HEK293 (cell line): ENCODE results near the gene ARMC7.
A peak's percentile ranks its signal among the peaks of the same experiment; 100 is the strongest.

Experiments
- ATF2 ChIP-seq: fragments of 450-650 bp; formaldehyde crosslinking; IDR thresholded peaks from 2 replicates; pipeline ENCODE4 v1.5.1; 2016; ENCODE audit warnings: missing biosample characterization, missing genetic modification characterization, low read depth
- EGR2 ChIP-seq: fragments of 450-650 bp; formaldehyde crosslinking; IDR thresholded peaks from 2 replicates; pipeline ENCODE4 v1.5.1; 2016; ENCODE audit warnings: low read depth, missing biosample characterization, missing genetic modification characterization
- FEZF1 ChIP-seq: fragments of 450-650 bp; formaldehyde crosslinking; IDR thresholded peaks from 2 replicates; pipeline ENCODE4 v1.5.1; 2016; ENCODE audit warnings: missing biosample characterization, missing genetic modification characterization
- GLIS1 ChIP-seq: fragments of 450-650 bp; formaldehyde crosslinking; IDR thresholded peaks from 2 replicates; pipeline ENCODE4 v1.5.1; 2016; ENCODE audit warnings: missing biosample characterization, missing genetic modification characterization
- IKZF3 ChIP-seq: fragments of 450-650 bp; IDR thresholded peaks from 2 replicates; pipeline ENCODE4 v1.5.0; 2018; ENCODE audit warnings: missing biosample characterization, mild to moderate bottlenecking, missing genetic modification characterization, moderate library complexity
- KLF1 ChIP-seq: fragments of 450-650 bp; formaldehyde crosslinking; IDR thresholded peaks from 2 replicates; pipeline ENCODE4 v1.5.1; 2016; ENCODE audit warnings: missing biosample characterization, missing genetic modification characterization
- KLF17 ChIP-seq: fragments of 450-650 bp; formaldehyde crosslinking; IDR thresholded peaks from 2 replicates; pipeline ENCODE4 v1.5.1; 2016; ENCODE audit warnings: missing biosample characterization, missing genetic modification characterization
- KLF8 ChIP-seq: fragments of 450-650 bp; formaldehyde crosslinking; IDR thresholded peaks from 2 replicates; pipeline ENCODE4 v1.5.1; 2016; ENCODE audit warnings: missing biosample characterization, missing genetic modification characterization
- KLF9 ChIP-seq: fragments of 450-650 bp; formaldehyde crosslinking; IDR thresholded peaks from 2 replicates; pipeline ENCODE4 v1.5.1; 2016; ENCODE audit warnings: missing biosample characterization, missing genetic modification characterization, low read depth
- PATZ1 ChIP-seq: fragments of 450-650 bp; formaldehyde crosslinking; IDR thresholded peaks from 2 replicates; pipeline ENCODE4 v1.5.1; 2016; ENCODE audit warnings: missing biosample characterization, missing genetic modification characterization
- SP7 ChIP-seq: fragments of 450-650 bp; formaldehyde crosslinking; IDR thresholded peaks from 2 replicates; pipeline ENCODE4 v1.5.1; 2016; ENCODE audit warnings: missing biosample characterization, missing genetic modification characterization
- WT1 ChIP-seq: fragments of 450-650 bp; formaldehyde crosslinking; IDR thresholded peaks from 2 replicates; pipeline ENCODE4 v1.5.1; 2016; ENCODE audit warnings: missing biosample characterization, missing genetic modification characterization
- ZBTB17 ChIP-seq: fragments of 450-650 bp; formaldehyde crosslinking; IDR thresholded peaks from 2 replicates; pipeline ENCODE4 v1.5.1; 2016; ENCODE audit warnings: missing biosample characterization, missing genetic modification characterization
- ZEB2 ChIP-seq: fragments of 450-650 bp; formaldehyde crosslinking; IDR thresholded peaks from 2 replicates; pipeline ENCODE4 v1.5.1; 2016; ENCODE audit warnings: missing biosample characterization, missing genetic modification characterization
- ZNF140 ChIP-seq: fragments of 450-650 bp; formaldehyde crosslinking; IDR thresholded peaks from 2 replicates; pipeline ENCODE4 v1.5.1; 2016; ENCODE audit warnings: missing biosample characterization, missing genetic modification characterization
- ZNF157 ChIP-seq: fragments of 450-650 bp; formaldehyde crosslinking; IDR thresholded peaks from 2 replicates; pipeline ENCODE4 v1.5.1; 2016; ENCODE audit warnings: missing biosample characterization, missing genetic modification characterization
- ZNF211 ChIP-seq: fragments of 450-650 bp; formaldehyde crosslinking; IDR thresholded peaks from 2 replicates; pipeline ENCODE4 v1.5.1; 2016; ENCODE audit warnings: low read depth, missing biosample characterization, missing genetic modification characterization
- ZNF24 ChIP-seq: fragments of 450-650 bp; formaldehyde crosslinking; IDR thresholded peaks from 2 replicates; pipeline ENCODE4 v1.5.1; 2016; ENCODE audit warnings: missing biosample characterization, missing genetic modification characterization
- ZNF366 ChIP-seq: fragments of 450-650 bp; formaldehyde crosslinking; conservative IDR thresholded peaks from 2 replicates; pipeline ENCODE4 v1.5.1; 2016; ENCODE audit warnings: missing biosample characterization, missing genetic modification characterization
- ZNF394 ChIP-seq: fragments of 450-650 bp; formaldehyde crosslinking; IDR thresholded peaks from 2 replicates; pipeline ENCODE4 v1.5.1; 2016; ENCODE audit warnings: missing biosample characterization, missing genetic modification characterization, mild to moderate bottlenecking, moderate library complexity, borderline replicate concordance
- ZNF398 ChIP-seq: fragments of 450-650 bp; formaldehyde crosslinking; IDR thresholded peaks from 2 replicates; pipeline ENCODE4 v1.5.1; 2017; ENCODE audit warnings: missing biosample characterization, missing genetic modification characterization
- ZSCAN16 ChIP-seq: fragments of 450-650 bp; formaldehyde crosslinking; IDR thresholded peaks from 2 replicates; pipeline ENCODE4 v1.5.1; 2016; ENCODE audit warnings: missing biosample characterization, missing genetic modification characterization
- TF ChIP-seq, protein P1 (sequence below): fragments of 450-650 bp; formaldehyde crosslinking; IDR thresholded peaks from 2 replicates; pipeline ENCODE4 v1.5.1; 2016; ENCODE audit warnings: missing biosample characterization, missing genetic modification characterization
- TF ChIP-seq, protein P2 (sequence below): fragments of 450-650 bp; formaldehyde crosslinking; IDR thresholded peaks from 2 replicates; pipeline ENCODE4 v1.5.1; 2016; ENCODE audit warnings: missing biosample characterization, missing genetic modification characterization, low read depth
- TF ChIP-seq, protein P3 (sequence below): fragments of 450-650 bp; formaldehyde crosslinking; conservative IDR thresholded peaks from 2 replicates; pipeline ENCODE4 v1.5.1; 2016; ENCODE audit warnings: low read depth, missing biosample characterization, missing genetic modification characterization

The ARMC7 gene

GRCh38 chr17:75124041-75124818, 14.5 kb downstream of the ARMC7 start (continued):
- TF ChIP-seq WT1 (tag by site-specific recombination): no peak
- no peak for TF ChIP-seq FEZF1 (tag by site-specific recombination)
- TF ChIP-seq ZEB2 (tag by site-specific recombination): 0 out of 2 replicates have a peak, but pooled peaks have one; percentile 25
- TF ChIP-seq ZNF24 (tag by site-specific recombination): peak; percentile 17; the same call in 1 of the 2 replicates
- TF ChIP-seq KLF8 (tag by site-specific recombination): 0 out of 2 replicates have a peak, but pooled peaks have one; percentile 44
- TF ChIP-seq EGR2: no peak
- TF ChIP-seq KLF17 (tag by site-specific recombination): peak; percentile 98
- TF ChIP-seq IKZF3 (tag by site-specific recombination): 0 out of 2 replicates have a peak, but pooled peaks have one; percentile 34
- TF ChIP-seq KLF9: no peak
- TF ChIP-seq SP7 (tag by site-specific recombination): peak; percentile 59
- TF ChIP-seq ATF2: no peak
- no peak for TF ChIP-seq ZNF211 (tag by site-specific recombination)
- TF ChIP-seq ZNF157: no peak
- TF ChIP-seq GLIS1: 0 out of 2 replicates have a peak, but pooled peaks have one; percentile 14
- no peak for TF ChIP-seq ZNF140 (tag by site-specific recombination)
- TF ChIP-seq, protein P1, sequence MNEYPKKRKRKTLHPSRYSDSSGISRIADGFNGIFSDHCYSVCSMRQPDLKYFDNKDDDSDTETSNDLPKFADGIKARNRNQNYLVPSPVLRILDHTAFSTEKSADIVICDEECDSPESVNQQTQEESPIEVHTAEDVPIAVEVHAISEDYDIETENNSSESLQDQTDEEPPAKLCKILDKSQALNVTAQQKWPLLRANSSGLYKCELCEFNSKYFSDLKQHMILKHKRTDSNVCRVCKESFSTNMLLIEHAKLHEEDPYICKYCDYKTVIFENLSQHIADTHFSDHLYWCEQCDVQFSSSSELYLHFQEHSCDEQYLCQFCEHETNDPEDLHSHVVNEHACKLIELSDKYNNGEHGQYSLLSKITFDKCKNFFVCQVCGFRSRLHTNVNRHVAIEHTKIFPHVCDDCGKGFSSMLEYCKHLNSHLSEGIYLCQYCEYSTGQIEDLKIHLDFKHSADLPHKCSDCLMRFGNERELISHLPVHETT (tag by site-specific recombination): 0 out of 2 replicates have a peak, but pooled peaks have one; percentile 21
- TF ChIP-seq ZSCAN16 (tag by site-specific recombination): no peak
- no peak for TF ChIP-seq ZNF394 (tag by site-specific recombination)
- peak; percentile 100 for TF ChIP-seq KLF1 (tag by site-specific recombination)
- peak; percentile 79 for TF ChIP-seq ZNF398 (tag by site-specific recombination)
- no peak for TF ChIP-seq ZBTB17 (tag by site-specific recombination)
- TF ChIP-seq PATZ1 (tag by site-specific recombination): peak; percentile 52
- TF ChIP-seq, protein P2, sequence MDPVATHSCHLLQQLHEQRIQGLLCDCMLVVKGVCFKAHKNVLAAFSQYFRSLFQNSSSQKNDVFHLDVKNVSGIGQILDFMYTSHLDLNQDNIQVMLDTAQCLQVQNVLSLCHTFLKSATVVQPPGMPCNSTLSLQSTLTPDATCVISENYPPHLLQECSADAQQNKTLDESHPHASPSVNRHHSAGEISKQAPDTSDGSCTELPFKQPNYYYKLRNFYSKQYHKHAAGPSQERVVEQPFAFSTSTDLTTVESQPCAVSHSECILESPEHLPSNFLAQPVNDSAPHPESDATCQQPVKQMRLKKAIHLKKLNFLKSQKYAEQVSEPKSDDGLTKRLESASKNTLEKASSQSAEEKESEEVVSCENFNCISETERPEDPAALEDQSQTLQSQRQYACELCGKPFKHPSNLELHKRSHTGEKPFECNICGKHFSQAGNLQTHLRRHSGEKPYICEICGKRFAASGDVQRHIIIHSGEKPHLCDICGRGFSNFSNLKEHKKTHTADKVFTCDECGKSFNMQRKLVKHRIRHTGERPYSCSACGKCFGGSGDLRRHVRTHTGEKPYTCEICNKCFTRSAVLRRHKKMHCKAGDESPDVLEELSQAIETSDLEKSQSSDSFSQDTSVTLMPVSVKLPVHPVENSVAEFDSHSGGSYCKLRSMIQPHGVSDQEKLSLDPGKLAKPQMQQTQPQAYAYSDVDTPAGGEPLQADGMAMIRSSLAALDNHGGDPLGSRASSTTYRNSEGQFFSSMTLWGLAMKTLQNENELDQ: no peak
- TF ChIP-seq, protein P3, sequence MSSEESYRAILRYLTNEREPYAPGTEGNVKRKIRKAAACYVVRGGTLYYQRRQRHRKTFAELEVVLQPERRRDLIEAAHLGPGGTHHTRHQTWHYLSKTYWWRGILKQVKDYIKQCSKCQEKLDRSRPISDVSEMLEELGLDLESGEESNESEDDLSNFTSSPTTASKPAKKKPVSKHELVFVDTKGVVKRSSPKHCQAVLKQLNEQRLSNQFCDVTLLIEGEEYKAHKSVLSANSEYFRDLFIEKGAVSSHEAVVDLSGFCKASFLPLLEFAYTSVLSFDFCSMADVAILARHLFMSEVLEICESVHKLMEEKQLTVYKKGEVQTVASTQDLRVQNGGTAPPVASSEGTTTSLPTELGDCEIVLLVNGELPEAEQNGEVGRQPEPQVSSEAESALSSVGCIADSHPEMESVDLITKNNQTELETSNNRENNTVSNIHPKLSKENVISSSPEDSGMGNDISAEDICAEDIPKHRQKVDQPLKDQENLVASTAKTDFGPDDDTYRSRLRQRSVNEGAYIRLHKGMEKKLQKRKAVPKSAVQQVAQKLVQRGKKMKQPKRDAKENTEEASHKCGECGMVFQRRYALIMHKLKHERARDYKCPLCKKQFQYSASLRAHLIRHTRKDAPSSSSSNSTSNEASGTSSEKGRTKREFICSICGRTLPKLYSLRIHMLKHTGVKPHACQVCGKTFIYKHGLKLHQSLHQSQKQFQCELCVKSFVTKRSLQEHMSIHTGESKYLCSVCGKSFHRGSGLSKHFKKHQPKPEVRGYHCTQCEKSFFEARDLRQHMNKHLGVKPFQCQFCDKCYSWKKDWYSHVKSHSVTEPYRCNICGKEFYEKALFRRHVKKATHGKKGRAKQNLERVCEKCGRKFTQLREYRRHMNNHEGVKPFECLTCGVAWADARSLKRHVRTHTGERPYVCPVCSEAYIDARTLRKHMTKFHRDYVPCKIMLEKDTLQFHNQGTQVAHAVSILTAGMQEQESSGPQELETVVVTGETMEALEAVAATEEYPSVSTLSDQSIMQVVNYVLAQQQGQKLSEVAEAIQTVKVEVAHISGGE: peak; percentile 72
- TF ChIP-seq ZNF366: 0 out of 2 replicates have a peak, but pooled peaks have one; percentile 26
